ENCODE measurements around the gene NEU4.

Gene NEU4

DNA sequence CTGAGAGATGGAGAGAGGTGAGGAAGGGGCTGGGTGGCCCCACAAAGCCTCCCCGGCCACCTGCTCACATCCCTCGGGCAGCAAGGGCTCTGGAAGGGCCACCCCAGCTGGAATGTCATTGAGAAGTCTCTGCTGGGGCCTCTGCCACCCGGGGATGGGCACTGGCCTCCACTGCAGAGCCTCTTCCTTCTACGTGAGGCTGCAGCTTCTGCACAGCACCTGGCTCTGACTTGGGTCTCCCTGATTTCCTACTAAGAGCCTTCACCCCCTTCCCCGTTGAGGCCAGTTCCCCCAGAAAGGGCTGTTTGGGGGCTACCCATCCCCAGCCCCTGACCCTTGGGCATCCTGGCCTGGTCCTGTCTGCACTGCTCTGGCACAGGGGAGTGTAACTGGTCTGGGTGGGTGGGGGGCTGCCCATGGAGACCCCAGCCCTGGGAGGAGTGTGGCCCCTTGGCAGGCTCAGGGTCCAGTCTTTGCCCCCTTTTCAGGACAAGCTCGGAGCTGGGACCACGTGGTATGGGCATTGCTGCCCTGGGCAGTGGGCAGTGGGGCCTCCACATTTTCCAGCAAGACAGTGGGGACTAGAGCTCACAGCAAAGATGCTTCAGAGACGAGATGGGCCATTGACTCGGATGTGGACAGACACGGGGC lies 44.1 kb downstream of the NEU4 start:
- no peaks in the 10 kb centered on the region for H3K9me3 ChIP-seq (ENCODE audit: control insufficient read depth, low read length)
- H3K4me1 ChIP-seq (ENCODE audit: control insufficient read depth, insufficient read depth, low read length, poor library complexity, severe bottlenecking) = peaks cover 11% of the 10 kb centered on the region
- no peak overlapping the region for H3K27ac ChIP-seq (ENCODE audit: low read depth, low read length, severe bottlenecking)
- H3K4me3 ChIP-seq (ENCODE audit: extremely low read depth, insufficient read depth, low read length, poor library complexity, severe bottlenecking) = no peak overlapping the region
- WGBS, 2 experiments (ENCODE audit: insufficient coverage in 2 of 2) = 91 to 92% methylated on average over 9 of the region's 10 CpGs
- H3K36me3 ChIP-seq (ENCODE audit: control insufficient read depth, insufficient read depth, low read length) = no peaks in the 10 kb centered on the region

DNA sequence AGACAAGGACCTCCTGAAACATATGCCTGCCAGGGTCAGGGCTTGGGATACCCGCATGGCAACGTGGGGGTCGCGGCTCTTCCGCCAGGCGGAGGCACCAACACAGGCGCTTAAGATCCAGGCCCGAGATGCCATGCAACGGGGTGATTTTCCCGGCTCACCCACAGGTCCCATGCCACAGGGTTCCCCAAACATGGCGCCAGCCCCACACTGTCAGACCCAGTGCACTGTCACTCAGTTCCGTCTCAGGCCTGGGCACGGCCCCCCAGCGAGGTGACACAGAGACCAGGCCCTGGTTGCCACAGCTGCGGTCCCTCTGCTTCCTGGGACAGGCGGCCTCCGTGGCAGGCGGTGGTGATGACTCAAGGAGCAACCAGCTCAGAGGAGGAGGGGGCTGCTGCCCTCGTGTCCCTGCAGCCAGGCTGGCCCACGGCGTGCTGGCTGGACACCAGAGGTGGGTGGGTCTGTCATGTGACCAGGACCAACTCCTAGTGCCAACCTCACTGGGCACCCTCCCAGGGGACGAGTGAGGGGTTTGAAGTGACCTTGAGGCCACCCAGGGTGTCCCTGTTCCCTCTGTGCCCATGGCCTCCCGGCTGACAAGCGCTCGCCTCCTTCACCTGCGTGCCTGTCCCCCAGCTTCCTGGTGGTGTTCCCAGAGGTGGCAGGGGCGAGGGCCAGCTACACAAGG lies 44.8 kb downstream of the NEU4 start:
- no peaks in the 10 kb centered on the region for H3K9me3 ChIP-seq (ENCODE audit: control insufficient read depth, low read length)
- 83% methylated on average over 25 to 26 of the region's 27 CpGs for WGBS, 2 experiments (ENCODE audit: insufficient coverage in 2 of 2)
- no peak overlapping the region for H3K27ac ChIP-seq (ENCODE audit: low read depth, low read length, severe bottlenecking)
- peaks cover 11% of the 10 kb centered on the region for H3K4me1 ChIP-seq (ENCODE audit: control insufficient read depth, insufficient read depth, low read length, poor library complexity, severe bottlenecking)
- H3K36me3 ChIP-seq (ENCODE audit: control insufficient read depth, insufficient read depth, low read length) = no peaks in the 10 kb centered on the region
- no peak overlapping the region for H3K4me3 ChIP-seq (ENCODE audit: extremely low read depth, insufficient read depth, low read length, poor library complexity, severe bottlenecking)

DNA sequence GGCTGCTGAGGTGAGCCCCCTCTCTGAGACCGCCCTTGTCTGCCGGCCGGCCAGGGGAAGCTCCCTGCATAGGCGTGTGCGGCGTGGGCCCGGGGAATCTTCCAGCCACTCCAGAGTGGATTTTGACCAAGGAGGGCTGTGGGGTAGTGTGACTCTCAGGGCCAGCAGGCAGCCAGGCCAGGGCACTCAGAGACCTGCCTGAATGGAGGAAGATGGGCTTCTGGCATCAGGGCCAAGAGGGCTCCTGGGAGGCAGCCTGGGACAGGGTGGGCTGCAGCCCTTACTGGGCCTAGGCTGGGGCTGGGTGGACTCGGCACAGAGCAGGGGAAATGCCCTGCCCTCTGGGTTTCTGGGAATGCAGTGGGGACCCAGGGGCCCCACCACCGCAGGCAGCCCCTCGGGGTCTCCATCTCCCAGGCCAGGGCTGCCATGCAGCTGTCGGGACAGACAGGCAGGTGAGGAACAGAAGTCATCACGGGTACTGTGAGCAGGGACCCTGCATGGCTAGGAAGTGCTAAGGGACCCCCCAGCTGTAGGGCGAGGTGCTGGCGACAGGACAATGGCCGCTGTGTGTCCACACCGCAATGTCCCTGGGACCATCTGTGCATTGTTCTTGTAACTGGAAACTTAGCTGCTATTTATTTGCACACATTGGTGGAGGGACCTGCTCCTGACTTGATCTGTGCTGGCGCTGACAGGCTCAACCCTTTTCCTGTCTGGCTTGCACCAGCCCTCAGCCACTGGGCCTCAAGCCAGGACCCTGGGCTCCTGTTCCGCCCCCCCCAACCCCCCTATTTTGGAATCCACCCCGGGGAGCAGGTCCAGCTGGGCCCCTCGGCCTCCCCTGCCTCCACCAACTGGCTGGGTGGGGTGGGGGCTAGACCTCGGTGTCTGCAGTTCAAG lies 45.6 kb downstream of the NEU4 start:
- no peak overlapping the region for H3K27ac ChIP-seq (ENCODE audit: low read depth, low read length, severe bottlenecking)
- no peak overlapping the region for H3K4me3 ChIP-seq (ENCODE audit: extremely low read depth, insufficient read depth, low read length, poor library complexity, severe bottlenecking)
- no peaks in the 10 kb centered on the region for H3K36me3 ChIP-seq (ENCODE audit: control insufficient read depth, insufficient read depth, low read length)
- H3K9me3 ChIP-seq (ENCODE audit: control insufficient read depth, low read length) = no peaks in the 10 kb centered on the region
- peaks cover 11% of the 10 kb centered on the region for H3K4me1 ChIP-seq (ENCODE audit: control insufficient read depth, insufficient read depth, low read length, poor library complexity, severe bottlenecking)
- WGBS, 2 experiments (ENCODE audit: insufficient coverage in 2 of 2) = 87 to 93% methylated on average over 15 to 17 of the region's 21 CpGs

DNA sequence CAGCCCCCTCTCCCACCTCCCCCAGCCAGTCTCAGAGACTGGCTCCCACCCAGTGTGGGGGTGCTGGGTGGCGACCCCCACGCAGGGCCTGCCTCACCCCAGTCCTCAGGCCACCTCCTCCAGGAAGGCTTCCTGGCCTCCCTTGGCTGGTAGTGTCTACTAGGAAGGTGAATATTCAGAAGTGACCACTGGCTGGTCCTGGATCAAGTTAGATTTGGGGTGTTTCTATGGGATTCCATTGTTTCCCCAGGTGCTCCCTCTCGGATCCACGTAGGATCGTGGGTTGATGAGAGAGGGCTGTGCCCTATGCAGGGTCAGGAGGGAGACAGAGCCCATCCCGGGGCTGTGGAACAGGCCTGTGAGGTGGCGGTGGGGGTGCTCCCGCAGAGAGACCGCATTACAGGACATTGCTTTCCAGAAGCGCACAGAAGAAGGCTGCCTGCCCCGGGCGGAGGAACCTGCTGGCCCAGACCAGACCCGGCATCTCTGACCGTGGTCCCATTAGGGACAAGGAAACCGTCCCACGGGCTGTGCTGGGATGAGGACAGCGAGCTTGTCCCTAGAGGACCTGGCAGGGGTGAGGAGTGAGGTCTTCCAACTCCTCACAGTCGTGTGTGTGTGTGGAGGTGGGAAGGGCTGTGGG lies 46.4 kb downstream of the NEU4 start:
- H3K4me3 ChIP-seq (ENCODE audit: extremely low read depth, insufficient read depth, low read length, poor library complexity, severe bottlenecking) = no peak overlapping the region
- H3K9me3 ChIP-seq (ENCODE audit: control insufficient read depth, low read length) = no peaks in the 10 kb centered on the region
- no peak overlapping the region for H3K27ac ChIP-seq (ENCODE audit: low read depth, low read length, severe bottlenecking)
- H3K36me3 ChIP-seq (ENCODE audit: control insufficient read depth, insufficient read depth, low read length) = no peaks in the 10 kb centered on the region
- 96 to 97% methylated on average over 15 to 16 of the region's 18 CpGs for WGBS, 2 experiments (ENCODE audit: insufficient coverage in 2 of 2)
- H3K4me1 ChIP-seq (ENCODE audit: control insufficient read depth, insufficient read depth, low read length, poor library complexity, severe bottlenecking) = peaks cover 11% of the 10 kb centered on the region

DNA sequence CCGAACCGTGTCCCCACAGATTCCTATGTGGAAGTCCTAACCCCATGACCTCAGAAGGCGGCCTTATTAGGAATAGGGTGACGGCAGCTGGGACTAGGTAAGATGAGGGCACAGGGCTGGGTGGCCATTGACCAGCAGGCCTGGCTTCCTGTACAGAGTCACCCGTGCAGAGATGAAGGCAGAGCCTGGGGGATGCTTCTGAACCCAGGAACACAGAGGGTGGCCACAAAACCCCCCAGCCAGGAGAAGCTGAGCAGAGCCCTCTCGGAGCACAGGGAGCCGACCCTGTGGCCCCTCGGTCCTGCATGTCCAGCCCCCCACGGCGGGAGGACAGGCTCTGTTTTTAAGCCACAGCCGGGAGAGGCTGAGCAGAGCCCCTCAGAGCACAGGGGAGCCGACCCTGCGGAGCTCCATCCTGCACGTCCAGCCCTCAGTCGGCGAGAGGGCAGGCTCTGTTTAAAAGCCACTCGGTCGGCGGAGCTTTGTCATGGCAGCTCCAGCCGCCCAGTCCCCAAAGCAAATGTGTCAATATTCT lies 47.0 kb downstream of the NEU4 start:
- no peak overlapping the region for H3K4me3 ChIP-seq (ENCODE audit: extremely low read depth, insufficient read depth, low read length, poor library complexity, severe bottlenecking)
- H3K9me3 ChIP-seq (ENCODE audit: control insufficient read depth, low read length) = no peaks in the 10 kb centered on the region
- peaks cover 11% of the 10 kb centered on the region for H3K4me1 ChIP-seq (ENCODE audit: control insufficient read depth, insufficient read depth, low read length, poor library complexity, severe bottlenecking)
- 89% methylated on average over 17 of the region's 20 CpGs for WGBS, 2 experiments (ENCODE audit: insufficient coverage in 2 of 2)
- no peak overlapping the region for H3K27ac ChIP-seq (ENCODE audit: low read depth, low read length, severe bottlenecking)
- no peaks in the 10 kb centered on the region for H3K36me3 ChIP-seq (ENCODE audit: control insufficient read depth, insufficient read depth, low read length)

DNA sequence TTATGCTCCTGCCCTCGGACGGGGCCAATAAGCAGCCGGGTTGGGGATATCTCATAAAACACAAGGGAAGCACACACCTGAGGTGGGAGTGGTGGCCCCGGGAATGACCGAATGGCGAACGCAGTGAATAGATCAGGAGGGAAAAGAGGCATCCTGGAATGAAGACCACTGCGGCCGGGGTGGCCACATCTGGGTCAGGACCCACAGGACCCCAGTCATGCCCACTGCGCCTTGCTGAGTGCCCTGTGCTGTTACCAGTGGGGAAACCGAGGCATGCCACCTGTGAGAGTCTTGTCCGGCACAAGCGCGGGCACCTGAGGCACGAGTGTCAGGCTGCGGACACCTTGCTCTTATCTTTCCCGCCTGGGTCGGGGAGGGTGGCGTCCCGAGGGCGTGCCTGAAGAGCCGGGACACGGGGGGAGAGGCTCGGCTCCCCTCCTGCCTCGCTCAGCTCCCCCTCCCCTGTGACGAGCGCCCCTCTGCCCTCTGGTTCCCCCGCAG lies 48.1 kb downstream of the NEU4 start:
- 94 to 97% methylated on average over 15 to 25 of the region's 28 CpGs for WGBS, 2 experiments (ENCODE audit: insufficient coverage in 2 of 2)
- H3K4me3 ChIP-seq (ENCODE audit: extremely low read depth, insufficient read depth, low read length, poor library complexity, severe bottlenecking) = no peak overlapping the region
- H3K36me3 ChIP-seq (ENCODE audit: control insufficient read depth, insufficient read depth, low read length) = no peaks in the 10 kb centered on the region
- H3K27ac ChIP-seq (ENCODE audit: low read depth, low read length, severe bottlenecking) = no peak overlapping the region
- H3K4me1 ChIP-seq (ENCODE audit: control insufficient read depth, insufficient read depth, low read length, poor library complexity, severe bottlenecking) = peaks cover 11% of the 10 kb centered on the region
- no peaks in the 10 kb centered on the region for H3K9me3 ChIP-seq (ENCODE audit: control insufficient read depth, low read length)

DNA sequence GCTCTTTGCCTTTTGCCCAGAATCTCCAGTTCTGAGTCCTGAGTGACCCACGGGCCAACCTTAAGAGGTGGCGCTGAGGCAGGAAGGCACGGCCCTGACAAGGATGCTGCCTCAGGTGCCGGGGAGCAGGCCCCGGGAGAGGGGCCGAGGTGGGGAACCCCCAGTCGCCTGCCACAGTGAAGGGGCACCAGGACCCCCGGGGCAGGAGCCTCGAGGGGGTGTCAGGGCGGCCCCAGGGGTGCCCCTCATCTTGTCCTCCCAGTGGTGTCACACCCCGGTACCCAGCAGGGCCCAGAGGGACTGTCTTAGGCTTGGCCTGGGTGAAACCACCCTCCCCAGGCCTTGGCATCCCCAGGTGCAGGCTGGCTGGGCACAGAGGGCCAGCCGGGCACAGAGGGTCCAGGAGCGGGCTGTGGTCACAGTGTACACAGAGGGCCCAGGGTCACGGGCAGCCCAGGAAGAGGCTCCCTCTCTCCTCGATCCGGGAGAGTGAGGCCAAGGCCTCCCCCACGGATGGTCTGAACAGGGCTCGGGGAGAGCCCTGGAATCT lies 48.7 kb downstream of the NEU4 start:
- Histone ChIP-seq H3K36me3 (ENCODE audit: control insufficient read depth, insufficient read depth, low read length) (no peaks in the 10 kb centered on the region), H3K27ac (ENCODE audit: low read depth, low read length, severe bottlenecking) (no peak overlapping the region), H3K4me1 (ENCODE audit: control insufficient read depth, insufficient read depth, low read length, poor library complexity, severe bottlenecking) (peaks cover 11% of the 10 kb centered on the region), H3K9me3 (ENCODE audit: control insufficient read depth, low read length) (no peaks in the 10 kb centered on the region), H3K4me3 (ENCODE audit: extremely low read depth, insufficient read depth, low read length, poor library complexity, severe bottlenecking) (no peak overlapping the region)
- WGBS, 2 experiments (ENCODE audit: insufficient coverage in 2 of 2) = 91 to 93% methylated on average over 16 of the region's 18 CpGs

DNA sequence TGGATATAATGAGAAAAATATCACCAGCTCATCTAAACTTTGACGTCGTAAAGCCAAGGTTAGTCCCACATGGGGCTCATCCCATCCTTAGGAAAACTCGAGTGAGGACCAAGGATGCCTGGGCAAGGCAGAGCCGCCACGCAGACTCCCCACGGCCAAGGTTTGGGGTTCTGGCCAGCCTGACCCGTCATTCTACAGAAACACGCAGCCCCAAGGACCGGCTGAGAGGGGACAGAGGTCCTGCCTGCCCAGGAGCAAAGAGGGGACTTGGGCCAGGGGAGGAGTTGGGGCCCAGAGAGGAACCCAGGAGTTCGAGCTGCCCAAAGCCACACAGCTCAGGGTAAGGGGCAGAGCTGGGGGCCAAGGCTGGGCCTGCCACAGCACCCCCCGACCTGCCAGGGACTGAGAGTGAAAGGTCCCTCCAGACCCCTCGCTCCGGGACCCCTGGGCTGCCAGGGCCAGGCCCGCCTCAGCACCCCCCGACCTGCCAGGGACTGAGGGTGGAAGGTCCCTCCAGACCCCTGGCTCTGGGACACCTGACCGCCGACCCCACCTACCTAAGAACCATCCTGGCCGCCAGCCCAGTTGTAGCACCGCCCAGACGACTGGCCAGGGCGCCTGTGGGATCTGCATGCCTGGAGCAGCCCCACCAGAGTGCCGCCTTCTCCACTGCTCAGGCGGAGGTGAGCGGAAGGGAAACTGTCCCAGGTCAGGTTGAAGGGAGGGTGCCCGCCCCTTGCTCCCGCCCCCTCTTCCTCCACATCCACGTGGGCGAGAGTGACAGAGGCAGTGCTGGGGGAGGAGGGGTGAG lies 49.4 kb downstream of the NEU4 start, which contains the start of gene PDCD1:
Gene PDCD1, minus strand, starts transcription at position 689 of the 811 bp plus-strand sequence. Its CDS starts 56 bp downstream, at position 633.
- H3K36me3 ChIP-seq (ENCODE audit: control insufficient read depth, insufficient read depth, low read length) = no peaks in the 10 kb centered on the region
- no peaks in the 10 kb centered on the region for H3K9me3 ChIP-seq (ENCODE audit: control insufficient read depth, low read length)
- H3K27ac ChIP-seq (ENCODE audit: low read depth, low read length, severe bottlenecking) = no peak within 1 kb of the TSS
- H3K4me3 ChIP-seq (ENCODE audit: extremely low read depth, insufficient read depth, low read length, poor library complexity, severe bottlenecking) = no peak within 1 kb of the TSS
- WGBS, 2 experiments (ENCODE audit: insufficient coverage in 2 of 2) = 80 to 93% methylated on average over 18 to 22 of the region's 28 CpGs
- peaks cover 10% of the 10 kb centered on the region for H3K4me1 ChIP-seq (ENCODE audit: control insufficient read depth, insufficient read depth, low read length, poor library complexity, severe bottlenecking)

DNA sequence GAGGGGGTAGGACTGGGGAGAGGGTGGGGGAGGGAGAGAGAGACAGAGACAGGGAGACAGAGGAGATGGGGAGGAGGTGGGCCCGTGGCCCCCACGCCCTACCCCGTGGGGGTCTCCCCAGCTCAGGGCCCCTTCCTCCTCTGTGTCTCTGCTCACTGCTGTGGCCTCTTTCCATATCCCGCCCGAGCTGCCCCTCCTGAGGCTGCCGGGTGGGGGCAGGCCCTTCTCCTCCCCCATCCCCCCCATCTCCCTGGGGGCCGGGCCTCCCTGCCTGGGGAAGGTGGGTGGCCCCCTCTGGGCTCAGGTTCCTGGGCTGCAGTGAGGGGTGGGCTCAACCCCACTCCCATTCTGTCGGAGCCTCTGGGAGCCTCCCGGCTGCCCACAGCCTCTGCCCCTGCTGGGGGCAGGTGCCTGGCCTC lies 50.0 kb downstream of the NEU4 start:
- WGBS, 2 experiments (ENCODE audit: insufficient coverage in 2 of 2) = 65 to 71% methylated on average over 4 to 6 of the region's 9 CpGs
- Histone ChIP-seq H3K4me3 (ENCODE audit: extremely low read depth, insufficient read depth, low read length, poor library complexity, severe bottlenecking) (no peak overlapping the region), H3K36me3 (ENCODE audit: control insufficient read depth, insufficient read depth, low read length) (no peaks in the 10 kb centered on the region), H3K9me3 (ENCODE audit: control insufficient read depth, low read length) (no peaks in the 10 kb centered on the region), H3K4me1 (ENCODE audit: control insufficient read depth, insufficient read depth, low read length, poor library complexity, severe bottlenecking) (peaks cover 4% of the 10 kb centered on the region), H3K27ac (ENCODE audit: low read depth, low read length, severe bottlenecking) (no peak overlapping the region)
